K562 (cell line): Measurements from ENCODE around the gene BCHE.

ENCODE experiments used
- CREB1 ChIP-seq, 2 experiments: sonication (generic) in 1 of 2; formaldehyde crosslinking in 1 of 2; IDR thresholded peaks; 2 replicates each; pipeline versions ENCODE4 v1.6.1 to v1.8.0; 2012 to 2022; ENCODE audit warnings: inconsistent platforms in 1 of 2, mild to moderate bottlenecking in 1 of 2, missing genetic modification reagents in 1 of 2, moderate library complexity in 1 of 2
- CREBBP ChIP-seq: IDR thresholded peaks from one replicate; pipeline ENCODE4 v1.6.1; 2012; ENCODE audit warnings: low read depth, mild to moderate bottlenecking, control low read depth, inconsistent platforms, low read length
- IFI16 ChIP-seq: fragments of 250-450 bp; sonication (Bioruptor Pico); IDR thresholded peaks from 2 replicates; pipeline ENCODE4 v2.1.2; 2022; ENCODE audit warnings: mild to moderate bottlenecking, inconsistent platforms
- NFIC ChIP-seq: fragments of 450-650 bp; IDR thresholded peaks from 2 replicates; pipeline ENCODE4 v1.6.1; 2017; ENCODE audit warnings: mild to moderate bottlenecking, inconsistent platforms
- RAD51 ChIP-seq: fragments of 450-650 bp; IDR thresholded peaks from 2 replicates; pipeline ENCODE4 v1.7.1; 2016; ENCODE audit warnings: low read depth, mild to moderate bottlenecking, borderline replicate concordance
- SMARCA4 ChIP-seq: fragments of 450-650 bp; IDR thresholded peaks from 2 replicates; pipeline ENCODE4 v1.6.1; 2016
- THRB ChIP-seq: fragments of 450-650 bp; formaldehyde crosslinking; conservative IDR thresholded peaks from 2 replicates; pipeline ENCODE4 v1.4.0; 2022; ENCODE audit warnings: mild to moderate bottlenecking, missing genetic modification characterization
- TRIM25 ChIP-seq: fragments of 450-650 bp; IDR thresholded peaks from 2 replicates; pipeline ENCODE4 v1.7.0; 2016; ENCODE audit warnings: borderline replicate concordance
- ZNF232 ChIP-seq: sonication (generic); formaldehyde crosslinking; IDR thresholded peaks from 2 replicates; pipeline ENCODE4 v1.8.0; 2022; ENCODE audit warnings: mild to moderate bottlenecking, missing genetic modification reagents
- ZNF445 ChIP-seq: fragments of 250-450 bp; sonication (Bioruptor Pico); IDR thresholded peaks from 2 replicates; pipeline ENCODE4 v1.4.0; 2020; ENCODE audit warnings: low read depth, mild to moderate bottlenecking, moderate library complexity
- ZNF449 ChIP-seq: fragments of 250-450 bp; sonication (Bioruptor Pico); IDR thresholded peaks from 2 replicates; pipeline ENCODE4 v1.8.0; 2022; ENCODE audit warnings: moderate library complexity, mild to moderate bottlenecking, inconsistent platforms
- TF ChIP-seq, protein P1 (sequence below): sonication (generic); formaldehyde crosslinking; IDR thresholded peaks from 2 replicates; pipeline ENCODE4 v1.8.1; 2023; ENCODE audit warnings: mild to moderate bottlenecking, missing genetic modification reagents
- TF ChIP-seq, protein P2 (sequence below), 3 experiments: IDR thresholded peaks in 2 of 3; conservative IDR thresholded peaks in 1 of 3; 2 replicates each; pipeline ENCODE4 v1.5.1; 2011 to 2012; ENCODE audit warnings: low read length in 3 of 3, mild to moderate bottlenecking in 3 of 3, control low read depth in 2 of 3, improper control_type of control experiment in 1 of 3, inconsistent platforms in 1 of 3, low read depth in 1 of 3, mixed read lengths in 1 of 3, moderate library complexity in 1 of 3; ENCODE audit not compliant: insufficient read depth in 2 of 3
- TF ChIP-seq, protein P3 (sequence below): fragments of 450-650 bp; formaldehyde crosslinking; IDR thresholded peaks from 2 replicates; pipeline ENCODE4 v1.4.0; 2020; ENCODE audit warnings: mild to moderate bottlenecking, mixed read lengths

DNA sequence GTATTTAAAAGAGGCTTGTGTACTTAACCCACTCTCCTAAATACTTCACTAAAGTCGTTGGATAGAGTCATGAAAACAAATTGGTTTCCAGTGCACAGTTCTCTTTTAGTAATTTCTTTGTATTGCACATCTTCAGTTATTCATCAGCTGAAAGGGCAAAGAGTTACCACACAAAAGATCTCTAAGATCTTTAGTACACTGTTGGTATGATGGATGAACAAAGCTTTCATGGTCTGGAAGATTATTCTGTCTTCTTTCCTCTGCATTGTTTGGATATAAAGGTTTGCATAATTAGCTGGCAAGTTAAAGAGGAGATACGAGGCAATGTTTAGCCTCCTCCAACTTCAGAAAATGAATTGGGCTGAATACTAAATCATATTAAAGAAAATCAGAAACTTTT lies 40.5 kb downstream of the BCHE start:
- TF ChIP-seq, protein P1, sequence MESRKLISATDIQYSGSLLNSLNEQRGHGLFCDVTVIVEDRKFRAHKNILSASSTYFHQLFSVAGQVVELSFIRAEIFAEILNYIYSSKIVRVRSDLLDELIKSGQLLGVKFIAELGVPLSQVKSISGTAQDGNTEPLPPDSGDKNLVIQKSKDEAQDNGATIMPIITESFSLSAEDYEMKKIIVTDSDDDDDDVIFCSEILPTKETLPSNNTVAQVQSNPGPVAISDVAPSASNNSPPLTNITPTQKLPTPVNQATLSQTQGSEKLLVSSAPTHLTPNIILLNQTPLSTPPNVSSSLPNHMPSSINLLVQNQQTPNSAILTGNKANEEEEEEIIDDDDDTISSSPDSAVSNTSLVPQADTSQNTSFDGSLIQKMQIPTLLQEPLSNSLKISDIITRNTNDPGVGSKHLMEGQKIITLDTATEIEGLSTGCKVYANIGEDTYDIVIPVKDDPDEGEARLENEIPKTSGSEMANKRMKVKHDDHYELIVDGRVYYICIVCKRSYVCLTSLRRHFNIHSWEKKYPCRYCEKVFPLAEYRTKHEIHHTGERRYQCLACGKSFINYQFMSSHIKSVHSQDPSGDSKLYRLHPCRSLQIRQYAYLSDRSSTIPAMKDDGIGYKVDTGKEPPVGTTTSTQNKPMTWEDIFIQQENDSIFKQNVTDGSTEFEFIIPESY (CRISPR knock-in tag), result no peak
- TF ChIP-seq SMARCA4, result no peak
- TF ChIP-seq NFIC, result no peak
- no peak for TF ChIP-seq THRB (CRISPR knock-in tag)
- no peak for TF ChIP-seq CREB1 (IDR thresholded peaks at IDR 0.05)
- TF ChIP-seq CREB1 (CRISPR knock-in tag; IDR thresholded peaks at IDR 0.05), result no peak
- TF ChIP-seq CREBBP, result no peak
- TF ChIP-seq RAD51, result no peak
- no peak for TF ChIP-seq TRIM25
- no peak for TF ChIP-seq ZNF449 (CRISPR knock-in tag)
- TF ChIP-seq, protein P2, sequence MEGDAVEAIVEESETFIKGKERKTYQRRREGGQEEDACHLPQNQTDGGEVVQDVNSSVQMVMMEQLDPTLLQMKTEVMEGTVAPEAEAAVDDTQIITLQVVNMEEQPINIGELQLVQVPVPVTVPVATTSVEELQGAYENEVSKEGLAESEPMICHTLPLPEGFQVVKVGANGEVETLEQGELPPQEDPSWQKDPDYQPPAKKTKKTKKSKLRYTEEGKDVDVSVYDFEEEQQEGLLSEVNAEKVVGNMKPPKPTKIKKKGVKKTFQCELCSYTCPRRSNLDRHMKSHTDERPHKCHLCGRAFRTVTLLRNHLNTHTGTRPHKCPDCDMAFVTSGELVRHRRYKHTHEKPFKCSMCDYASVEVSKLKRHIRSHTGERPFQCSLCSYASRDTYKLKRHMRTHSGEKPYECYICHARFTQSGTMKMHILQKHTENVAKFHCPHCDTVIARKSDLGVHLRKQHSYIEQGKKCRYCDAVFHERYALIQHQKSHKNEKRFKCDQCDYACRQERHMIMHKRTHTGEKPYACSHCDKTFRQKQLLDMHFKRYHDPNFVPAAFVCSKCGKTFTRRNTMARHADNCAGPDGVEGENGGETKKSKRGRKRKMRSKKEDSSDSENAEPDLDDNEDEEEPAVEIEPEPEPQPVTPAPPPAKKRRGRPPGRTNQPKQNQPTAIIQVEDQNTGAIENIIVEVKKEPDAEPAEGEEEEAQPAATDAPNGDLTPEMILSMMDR (IDR thresholded peaks at IDR 0.05 in 2 of 3, conservative IDR thresholded peaks at IDR 0.05 in 1 of 3; ENCODE audit: insufficient read depth in 2 of 3, low read depth in 1 of 3, low read length in 3 of 3), result no peak
- no peak for TF ChIP-seq ZNF232
- TF ChIP-seq, protein P3, sequence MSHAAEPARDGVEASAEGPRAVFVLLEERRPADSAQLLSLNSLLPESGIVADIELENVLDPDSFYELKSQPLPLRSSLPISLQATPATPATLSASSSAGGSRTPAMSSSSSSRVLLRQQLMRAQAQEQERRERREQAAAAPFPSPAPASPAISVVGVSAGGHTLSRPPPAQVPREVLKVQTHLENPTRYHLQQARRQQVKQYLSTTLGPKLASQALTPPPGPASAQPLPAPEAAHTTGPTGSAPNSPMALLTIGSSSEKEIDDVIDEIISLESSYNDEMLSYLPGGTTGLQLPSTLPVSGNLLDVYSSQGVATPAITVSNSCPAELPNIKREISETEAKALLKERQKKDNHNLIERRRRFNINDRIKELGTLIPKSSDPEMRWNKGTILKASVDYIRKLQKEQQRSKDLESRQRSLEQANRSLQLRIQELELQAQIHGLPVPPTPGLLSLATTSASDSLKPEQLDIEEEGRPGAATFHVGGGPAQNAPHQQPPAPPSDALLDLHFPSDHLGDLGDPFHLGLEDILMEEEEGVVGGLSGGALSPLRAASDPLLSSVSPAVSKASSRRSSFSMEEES (CRISPR knock-in tag), result no peak
- TF ChIP-seq ZNF445 (CRISPR knock-in tag), result no peak
- TF ChIP-seq IFI16 (CRISPR knock-in tag), result no peak
